ENCODE measurements around the gene YARS2.

YARS2 gene

DNA sequence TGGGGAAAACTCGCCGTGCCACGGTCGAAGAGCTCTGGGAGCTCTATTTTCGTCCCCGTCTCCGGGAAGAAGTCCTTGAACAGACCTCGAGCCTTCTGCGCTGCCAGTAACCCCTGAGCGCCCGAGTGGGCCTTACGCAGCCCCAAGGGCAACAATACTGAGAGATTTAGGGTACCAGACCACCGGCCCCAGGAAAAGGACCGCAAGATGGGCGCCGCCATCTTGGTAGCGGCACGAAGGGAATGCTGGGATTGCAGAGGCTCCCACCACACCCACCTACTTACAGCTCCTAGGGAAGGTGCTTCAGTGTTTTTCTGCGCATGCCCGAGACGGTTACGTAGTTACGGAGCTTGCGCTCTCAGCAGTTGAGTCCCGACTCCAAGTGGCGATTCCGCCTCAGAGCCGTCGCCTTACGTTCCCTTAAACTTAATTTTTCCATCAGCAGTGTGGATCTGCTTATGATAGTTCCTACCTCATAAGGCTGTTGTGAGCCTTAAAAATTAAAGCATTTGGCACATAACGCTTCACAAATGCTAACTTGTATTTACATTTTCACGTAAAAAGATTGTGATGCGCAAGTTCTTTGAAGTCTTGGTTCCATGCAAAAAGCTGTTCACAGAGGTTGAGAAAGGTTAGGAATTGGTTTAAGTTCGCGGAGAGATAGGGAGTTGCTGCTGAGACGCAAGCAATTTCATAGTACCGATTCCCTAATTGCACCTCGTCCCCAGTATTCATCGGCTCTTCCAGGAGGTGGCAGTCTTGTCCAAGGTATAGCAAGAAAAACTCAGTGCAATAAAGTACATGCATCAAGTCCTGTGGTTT is at the start of gene YARS2:
YARS2 (minus strand) TSS at position 244 of the 822 bp plus-strand sequence; CDS start at position 221, 23 bp downstream.
- DNase-seq (ENCODE audit: low read depth) = peak; percentile 77

DNA sequence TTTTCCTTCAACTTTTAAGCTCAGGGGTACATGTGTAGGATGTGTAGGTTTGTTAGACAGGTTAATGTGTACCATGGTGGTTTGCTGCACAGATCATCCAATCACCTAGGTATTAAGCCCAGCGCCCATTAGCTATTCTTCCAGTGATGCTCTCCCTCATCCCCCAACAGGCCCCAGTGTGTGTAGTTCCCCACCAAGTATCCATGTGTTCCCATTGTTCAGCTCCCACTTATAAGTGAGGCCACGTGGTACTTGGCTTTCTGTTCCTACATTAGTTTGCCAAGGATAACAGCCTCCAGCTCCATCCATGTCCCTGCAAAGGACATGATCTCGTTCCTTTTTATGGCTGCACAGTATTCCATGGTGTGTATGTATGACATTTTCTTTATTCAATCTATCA is 48.6 kb upstream of the YARS2 start:
- DNase-seq (ENCODE audit: low read depth) = no peak

DNA sequence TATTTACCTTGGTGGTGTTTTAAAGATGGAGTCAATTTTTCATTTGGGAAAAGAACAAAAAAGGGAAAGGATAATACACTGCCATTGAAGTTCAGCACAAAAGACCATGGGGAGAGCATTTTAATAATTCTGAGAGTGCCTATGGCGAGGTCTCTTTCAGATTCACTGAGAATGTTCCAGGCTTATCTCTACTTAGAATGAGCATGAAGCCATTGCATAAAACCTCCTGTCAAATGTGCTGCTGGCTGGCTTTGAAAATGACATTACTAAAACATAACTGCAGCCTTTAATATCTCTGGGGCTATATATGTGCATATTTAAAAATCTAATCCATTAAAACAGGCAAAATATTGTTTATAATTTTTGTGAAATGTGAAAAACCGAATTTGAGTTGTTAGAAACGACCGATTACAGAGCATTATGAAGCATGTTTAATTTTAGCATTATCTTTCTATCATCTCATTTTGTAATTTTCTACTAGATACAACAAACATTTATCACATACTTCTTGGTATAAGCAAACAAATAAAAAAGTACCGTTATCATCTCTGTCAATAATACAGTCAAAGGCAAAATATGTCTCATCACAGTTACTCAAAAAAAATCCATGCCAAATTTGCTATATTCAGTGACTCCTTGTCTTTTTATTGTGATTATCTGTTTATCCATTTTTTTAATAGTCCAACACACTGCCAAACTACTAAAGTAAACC is 45.7 kb upstream of the YARS2 start:
- no peak for DNase-seq (ENCODE audit: low read depth)

DNA sequence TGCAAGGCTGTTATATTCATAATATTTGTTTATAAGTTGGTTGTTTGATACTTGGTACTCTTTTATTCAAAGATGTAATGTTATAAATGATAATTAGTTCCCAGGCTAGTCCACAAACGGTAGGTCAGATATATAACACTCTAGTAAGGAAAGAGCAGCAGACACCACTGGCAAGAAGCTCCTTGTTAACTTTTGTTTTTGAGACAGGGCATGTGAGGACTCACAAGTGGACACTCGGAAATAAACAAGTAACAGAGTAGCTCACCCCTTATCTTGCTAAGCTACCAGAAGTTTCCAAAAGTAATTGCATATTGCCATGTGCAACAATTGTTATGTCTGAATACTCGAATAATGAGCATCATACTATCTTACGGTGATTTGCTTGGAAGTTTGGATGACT is 38.6 kb upstream of the YARS2 start:
- no peak for DNase-seq (ENCODE audit: low read depth)

DNA sequence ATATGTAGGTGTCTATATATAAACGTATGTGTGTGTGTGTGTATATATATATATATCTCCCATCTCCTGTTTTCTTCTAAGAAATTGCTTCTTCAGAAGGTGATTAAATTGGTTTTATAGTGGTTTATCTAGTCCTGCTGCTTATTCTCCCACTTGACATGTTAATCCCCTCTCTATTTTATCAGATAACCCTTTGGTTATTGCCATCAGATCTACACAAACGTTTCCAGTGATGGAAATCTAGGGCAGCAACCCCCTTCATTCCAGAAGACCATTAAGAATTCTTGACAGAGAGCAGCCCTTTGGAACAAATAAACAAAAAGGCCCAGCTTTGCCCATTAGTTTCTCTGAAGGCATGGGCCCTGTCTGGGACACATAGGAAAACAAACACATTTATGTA is 34.2 kb upstream of the YARS2 start:
- no peak for DNase-seq (ENCODE audit: low read depth)

DNA sequence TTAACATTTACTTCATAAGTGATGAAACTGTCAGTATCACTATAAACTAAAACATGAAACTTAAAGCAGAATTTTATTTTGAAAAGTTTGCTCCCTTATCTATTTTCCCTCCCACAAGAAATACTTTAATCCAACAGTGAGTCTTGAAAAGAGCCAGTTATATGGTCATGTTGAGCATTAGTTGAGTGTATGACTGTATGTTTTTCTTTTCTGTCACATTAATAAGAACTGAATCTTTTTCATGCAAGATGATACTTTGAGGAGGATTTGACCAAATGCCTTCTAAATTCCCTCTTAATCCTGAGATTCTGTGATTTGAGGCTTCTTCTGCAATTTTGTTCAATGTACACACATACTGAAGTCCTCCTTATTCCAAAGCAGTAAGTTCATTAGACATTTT is 33.7 kb upstream of the YARS2 start:
- DNase-seq (ENCODE audit: low read depth) = no peak

DNA sequence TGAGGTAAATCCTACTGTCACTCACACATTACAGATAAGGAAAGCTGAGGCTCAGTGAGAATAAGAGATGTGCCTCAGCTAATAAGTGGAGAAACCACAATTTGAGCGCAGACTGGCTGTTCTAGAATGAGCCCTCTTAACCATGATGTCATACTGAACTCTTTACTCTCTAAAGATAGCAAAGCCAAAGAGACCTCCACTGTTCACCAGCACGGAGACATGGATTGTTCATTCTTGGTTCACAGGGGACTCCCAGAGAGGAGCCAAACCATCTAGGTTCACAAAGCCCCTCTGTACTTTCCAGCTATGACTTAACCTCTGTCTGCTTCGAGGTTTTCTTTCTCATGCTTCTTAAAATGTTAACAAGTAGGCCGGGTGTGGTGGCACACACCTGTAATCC is 32.7 kb upstream of the YARS2 start:
- DNase-seq (ENCODE audit: low read depth) = no peak

DNA sequence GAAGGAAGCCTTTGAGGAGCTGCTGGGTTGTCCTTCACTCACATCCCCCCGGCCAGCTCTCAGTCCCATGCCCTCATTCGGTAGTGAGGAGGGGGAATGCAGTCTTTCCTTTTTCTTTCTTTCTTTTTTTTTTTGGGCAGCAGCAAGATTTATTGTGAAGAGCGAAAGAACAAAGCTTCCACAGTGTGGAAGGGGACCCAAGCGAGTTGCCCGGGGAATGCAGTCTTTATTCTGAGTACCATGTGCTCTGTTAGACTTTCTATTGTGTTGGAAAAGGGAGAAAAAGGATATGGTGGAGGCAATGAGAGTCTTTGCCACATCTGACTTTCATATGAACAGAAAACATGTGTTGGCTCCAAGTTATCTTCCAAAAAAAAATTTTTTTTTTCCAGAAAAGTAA is 29.9 kb upstream of the YARS2 start:
- DNase-seq (ENCODE audit: low read depth) = no peak

DNA sequence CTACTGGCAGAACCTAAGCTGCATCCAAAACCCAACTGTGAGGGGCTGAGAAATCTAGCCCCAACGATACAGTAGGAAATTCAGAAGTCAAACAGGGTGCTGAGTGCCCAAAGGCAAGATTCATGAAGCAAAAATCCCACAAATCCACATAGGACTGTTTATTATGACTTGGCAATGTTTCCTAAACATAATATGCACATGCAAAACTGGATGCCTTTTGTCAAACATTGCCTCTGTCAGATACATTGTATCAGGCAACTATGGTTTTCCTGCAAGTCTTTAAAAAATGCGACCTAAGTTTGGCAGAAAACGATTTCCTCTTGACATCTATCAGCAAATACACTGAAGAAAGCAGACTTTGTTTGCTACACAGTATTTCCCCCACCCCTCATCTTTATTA is 27.3 kb upstream of the YARS2 start:
- no peak for DNase-seq (ENCODE audit: low read depth)

DNA sequence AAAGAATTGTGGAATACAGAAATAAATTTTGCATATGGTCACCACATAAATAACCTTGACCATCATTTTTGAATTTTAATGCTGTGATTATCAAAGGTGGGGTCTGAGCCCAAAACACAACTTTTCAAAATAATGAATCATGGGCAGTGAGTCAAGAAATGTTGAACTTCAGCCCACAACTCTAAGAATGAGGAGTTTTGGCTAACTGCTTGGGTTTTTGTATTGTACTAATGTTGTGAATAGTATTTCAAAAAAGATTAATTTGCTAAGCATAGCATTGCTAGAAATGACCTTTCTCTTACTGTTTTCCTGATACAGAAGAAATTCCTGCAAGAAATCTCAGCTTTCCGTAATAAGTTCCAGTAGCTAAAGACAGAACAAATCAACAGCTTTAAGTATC is 24.4 kb upstream of the YARS2 start:
- no peak for DNase-seq (ENCODE audit: low read depth)

DNA sequence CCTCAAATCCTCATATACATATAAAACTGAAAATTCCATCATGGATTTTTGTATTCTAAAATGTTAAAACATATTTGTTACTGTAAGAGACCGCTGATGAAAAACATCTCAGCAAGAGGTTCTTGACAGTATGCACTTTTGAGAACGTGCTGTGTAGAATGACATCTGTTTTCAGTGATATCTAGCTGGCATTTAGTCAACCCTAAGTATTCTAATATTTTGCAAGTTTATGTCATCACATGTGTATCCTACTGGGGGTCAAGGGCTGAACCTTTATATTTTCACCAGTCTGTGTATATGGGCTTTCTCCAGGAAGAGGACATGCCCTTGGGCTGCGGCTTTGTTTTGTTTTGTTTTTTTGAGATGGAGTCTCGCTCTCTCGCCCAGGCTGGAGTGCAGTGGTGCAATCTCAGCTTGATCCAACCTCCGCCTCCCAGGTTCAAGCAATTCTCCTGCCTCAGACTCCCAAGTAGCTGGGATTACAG is 22.0 kb upstream of the YARS2 start:
- no peak for DNase-seq (ENCODE audit: low read depth)

DNA sequence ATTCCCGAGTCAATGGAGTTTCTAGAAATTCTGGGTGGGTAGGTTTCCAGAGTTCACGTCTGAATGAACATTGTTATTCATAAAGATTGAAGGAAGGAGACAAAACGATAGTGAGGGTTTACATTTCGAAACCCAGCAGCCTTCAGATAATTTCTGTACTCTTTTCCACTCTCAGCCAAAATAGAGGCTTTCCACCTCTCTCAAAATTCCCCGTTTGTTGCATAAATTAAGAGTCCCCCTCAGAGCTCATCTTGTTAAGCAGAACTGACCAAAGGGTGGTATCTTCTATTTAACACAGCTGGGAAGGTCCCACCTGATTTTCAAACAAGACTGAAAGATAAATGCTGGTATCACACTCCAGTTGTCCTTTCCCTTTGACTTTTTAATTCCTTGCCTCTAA is 21.5 kb upstream of the YARS2 start:
- DNase-seq (ENCODE audit: low read depth) = no peak

DNA sequence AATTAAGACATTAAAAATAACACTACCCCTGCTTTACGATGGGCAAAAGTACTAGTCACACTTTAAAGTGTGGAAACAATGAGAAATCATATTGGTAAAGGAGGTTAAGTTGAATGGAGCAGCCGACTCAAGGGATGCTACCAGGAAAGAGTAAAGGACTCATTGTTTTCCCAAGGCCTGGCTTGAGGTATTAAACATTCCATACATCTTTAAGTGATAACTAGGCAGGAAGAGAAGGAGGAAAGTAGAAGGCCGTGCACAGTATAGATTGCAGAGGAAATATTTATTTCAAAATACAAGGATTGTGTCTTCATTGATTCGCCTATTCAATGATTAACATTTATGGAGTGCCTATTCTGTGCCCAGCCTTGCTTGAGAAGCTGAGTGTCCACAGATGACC is 20.6 kb upstream of the YARS2 start:
- DNase-seq (ENCODE audit: low read depth) = no peak

DNA sequence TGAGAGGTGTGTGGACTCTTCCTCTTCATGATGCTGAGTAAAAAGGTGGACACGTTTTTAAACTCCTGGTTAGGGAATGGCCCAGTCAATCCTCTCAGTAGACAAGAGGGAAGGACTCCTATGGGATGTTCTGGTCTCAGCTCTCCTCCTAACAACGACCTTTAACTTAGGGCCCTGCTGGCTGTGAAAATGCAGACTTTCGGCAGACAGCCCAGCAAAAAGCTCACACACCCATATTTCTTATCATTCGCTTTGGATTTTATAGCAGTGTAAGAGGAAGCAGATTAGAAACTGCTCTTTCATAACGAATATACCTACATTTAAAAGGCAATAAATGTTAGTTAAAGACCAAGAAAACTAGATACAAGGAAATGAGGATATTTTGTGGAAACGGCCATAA is 18.0 kb upstream of the YARS2 start:
- DNase-seq (ENCODE audit: low read depth) = no peak

DNA sequence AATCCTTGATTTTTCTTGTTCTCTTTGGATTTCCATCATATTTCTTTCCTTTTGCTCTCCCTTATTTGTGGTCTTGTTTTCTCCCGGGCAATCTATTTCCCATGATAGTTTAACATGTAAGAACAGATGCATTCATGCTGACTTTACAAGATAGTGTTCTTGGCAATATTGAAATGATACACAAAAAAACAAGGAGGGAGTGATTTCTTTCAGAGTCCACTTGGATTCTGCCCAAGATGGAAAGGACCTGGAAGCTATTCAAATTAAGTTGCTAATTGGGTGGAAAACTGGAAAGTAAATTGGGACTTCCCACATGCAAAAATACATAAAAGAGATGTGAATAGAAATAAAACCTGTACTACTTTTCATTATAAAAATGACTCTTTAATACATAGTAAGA is 14.4 kb upstream of the YARS2 start:
- DNase-seq (ENCODE audit: low read depth) = no peak

DNA sequence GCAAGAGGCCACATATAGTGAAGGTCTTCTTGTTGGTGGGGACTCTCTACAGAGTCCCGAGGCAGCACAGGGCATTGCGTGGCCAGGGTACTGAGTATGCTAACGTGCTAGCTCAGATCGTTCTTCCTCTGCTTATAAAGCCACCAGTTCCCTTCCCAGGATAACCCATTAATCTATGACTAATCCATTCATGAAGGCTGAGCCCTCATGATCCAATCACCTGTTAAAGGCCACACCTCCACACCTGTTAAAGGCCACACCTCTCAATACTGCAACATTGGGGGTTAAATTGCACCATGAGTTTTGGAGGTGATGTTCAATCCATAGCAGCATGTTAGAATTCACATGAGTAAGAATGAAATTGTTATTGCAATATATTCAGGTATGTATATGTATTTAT is 12.8 kb upstream of the YARS2 start:
- DNase-seq (ENCODE audit: low read depth) = no peak

DNA sequence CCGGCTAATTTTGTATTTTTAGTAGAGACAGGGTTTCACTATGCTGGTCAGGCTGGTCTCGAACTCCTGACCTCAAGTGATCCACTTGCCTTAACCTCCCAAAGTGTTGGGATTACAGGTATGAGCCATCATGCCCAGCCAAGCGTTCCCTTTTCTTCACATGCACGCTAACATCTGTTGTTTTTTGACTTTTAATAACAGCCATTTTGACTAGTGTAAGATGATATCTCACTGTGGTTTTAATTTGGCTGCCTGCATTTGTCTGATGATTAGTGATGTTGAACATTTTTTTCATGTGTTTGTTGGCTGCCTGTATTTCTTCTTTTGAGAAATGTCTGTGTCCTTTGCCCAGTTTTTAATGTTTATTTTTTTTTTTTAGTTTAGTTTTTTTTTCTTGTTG is 10.2 kb upstream of the YARS2 start:
- DNase-seq (ENCODE audit: low read depth) = no peak

DNA sequence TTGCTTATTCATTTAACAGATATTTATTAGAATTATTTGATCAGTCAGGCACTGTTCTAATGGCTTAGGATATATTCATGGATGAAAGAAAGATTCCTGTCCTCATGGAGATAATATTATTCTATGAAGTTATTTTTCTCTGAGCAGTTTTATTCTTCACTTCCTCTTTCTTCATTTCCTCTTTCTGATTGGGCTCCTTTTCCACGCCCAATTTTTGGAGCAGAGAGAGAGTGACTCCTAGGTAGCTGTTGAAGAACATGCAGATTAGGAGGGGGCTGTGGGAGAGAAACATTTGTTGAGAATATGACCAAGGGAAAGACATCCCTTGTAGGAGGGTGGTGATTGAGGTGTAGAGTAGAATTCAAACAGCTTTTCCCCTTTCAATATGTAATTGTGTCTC is 6.0 kb upstream of the YARS2 start:
- DNase-seq (ENCODE audit: low read depth) = no peak

DNA sequence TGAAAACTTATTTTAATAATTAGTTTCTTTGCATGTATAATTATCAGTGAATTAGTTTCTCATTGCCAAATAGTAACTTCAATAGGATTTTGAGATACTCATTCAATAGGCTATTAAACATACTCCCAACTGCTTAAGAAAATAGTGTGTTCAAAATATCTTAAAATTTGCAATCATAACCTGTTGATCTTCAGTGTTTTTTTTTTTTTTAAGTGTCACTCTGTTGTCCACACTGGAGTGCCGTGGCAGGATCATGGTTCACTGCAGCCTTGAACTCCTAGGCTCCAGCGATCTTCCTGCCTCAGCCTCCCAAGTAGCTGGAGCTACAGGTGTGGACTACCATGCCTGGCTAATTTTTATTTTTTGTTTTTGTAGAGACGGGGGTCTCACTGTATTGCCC is 1.5 kb upstream of the YARS2 start:
- DNase-seq (ENCODE audit: low read depth) = no peak

DNA sequence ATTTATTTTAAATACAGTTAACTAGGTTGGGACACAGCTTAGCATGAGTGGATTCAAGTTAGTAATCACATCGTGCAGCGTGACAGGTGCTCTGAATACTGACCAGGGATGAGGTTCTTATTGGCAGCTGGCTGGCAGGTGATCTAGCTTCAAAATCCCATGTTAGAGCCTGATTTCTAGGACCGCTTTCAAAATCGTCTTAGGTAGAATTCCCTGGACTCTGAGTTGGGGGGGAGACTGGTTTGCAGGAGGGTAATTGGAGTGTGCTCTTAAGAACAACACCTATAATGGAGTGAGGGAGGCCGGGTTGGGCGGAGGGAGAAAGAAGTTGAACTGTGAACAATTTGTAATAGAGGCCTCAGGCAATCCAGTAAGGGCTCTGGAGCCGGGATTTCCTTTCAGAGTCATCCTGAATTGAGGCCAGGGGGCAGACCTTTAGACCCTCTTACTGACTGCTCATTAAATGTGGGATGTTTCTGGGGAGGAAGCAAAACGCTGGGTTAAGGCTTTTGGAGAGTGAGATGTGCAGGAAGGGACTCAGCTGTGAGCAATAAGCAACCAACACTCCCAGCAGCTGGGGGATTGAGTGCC is 874 bp upstream of the YARS2 start:
- DNase-seq (ENCODE audit: low read depth) = no peak

DNA sequence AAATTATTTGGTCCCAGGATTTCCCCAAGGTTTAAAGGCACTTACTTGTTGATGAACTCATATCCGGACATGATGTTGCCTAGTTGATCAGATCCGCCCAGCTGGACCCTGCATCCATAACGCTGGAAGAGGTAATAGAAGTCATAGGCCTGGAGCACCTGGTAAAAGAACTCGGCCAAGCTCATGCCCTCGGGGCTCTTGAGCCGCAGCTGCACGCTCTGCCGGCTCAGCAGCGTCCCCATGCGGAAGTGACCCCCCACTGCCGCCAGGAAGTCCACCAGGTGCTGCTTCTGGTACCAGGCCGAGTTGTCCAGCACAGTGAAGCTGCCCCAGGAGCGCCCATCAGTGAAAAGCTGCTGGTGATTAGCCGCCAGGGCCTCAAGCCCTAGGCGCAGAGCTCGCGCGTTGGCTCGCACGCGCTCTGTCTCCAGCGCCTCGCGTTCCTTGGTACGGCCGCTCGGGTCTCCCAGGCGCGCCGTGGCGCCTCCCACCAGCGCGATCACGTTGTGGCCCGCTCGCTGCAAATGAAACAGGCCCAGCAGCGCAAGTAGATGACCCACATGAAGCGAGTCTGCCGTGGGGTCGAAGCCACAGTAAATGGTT is 545 bp downstream of the YARS2 start:
- DNase-seq (ENCODE audit: low read depth) = peak; percentile 44

DNA sequence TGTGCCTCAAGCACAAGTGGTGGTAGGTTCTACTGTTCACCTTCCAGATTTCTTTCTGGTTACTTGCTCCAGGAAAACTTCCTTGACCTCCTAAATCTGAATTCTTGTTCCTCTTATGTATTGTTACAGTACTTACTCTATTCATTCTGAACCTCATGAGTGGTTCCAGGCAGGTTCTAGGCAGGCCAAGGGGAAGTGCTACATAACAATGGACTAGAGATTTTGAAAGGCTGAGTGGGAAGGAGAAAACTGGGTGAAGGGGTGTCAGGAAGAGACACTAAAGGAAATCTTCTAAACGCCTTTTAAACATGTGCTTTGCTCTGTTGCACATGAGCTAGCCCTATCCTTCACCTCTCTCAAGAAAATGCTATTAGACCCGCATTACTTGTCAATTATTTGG is 1.6 kb downstream of the YARS2 start:
- no peak for DNase-seq (ENCODE audit: low read depth)

DNA sequence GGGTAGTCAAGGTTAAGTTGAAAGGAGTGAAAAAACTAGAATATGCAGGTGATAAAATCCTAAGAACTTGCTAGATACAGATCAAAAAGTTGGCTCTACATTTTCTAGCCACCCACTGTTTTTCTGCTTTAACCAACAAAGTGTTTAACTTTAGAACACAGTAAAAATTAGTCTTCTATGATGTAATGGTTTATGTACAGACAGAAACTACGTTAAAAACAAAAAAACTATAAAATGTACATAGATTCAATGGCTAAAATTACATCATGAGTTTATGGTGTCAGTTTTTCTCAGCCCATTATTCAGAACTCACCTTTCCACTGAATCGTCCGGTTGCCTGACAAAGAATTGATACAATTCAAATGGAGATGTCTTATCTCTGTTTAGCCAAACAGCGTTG is 2.1 kb downstream of the YARS2 start:
- DNase-seq (ENCODE audit: low read depth) = no peak

All from activated T-helper 1 cell treated with Interleukin-2 at 50 U/mL for 16 hours (primary cell).